VCaP (cell line): ENCODE results near the gene ABI3BP.
"Not testable (repeated sequence)": the region's sequence is repeated elsewhere in the genome, so short reads cannot be mapped to it uniquely, and the experiment has no call there.

Experiments used
- H3K27ac ChIP-seq: fragments of 450-650 bp; 2 replicates; pipeline ENCODE4 v1.5.1; 2017
- TF ChIP-seq, protein P1 (sequence below): fragments of 450-650 bp; conservative IDR thresholded peaks from 2 replicates; pipeline ENCODE4 v1.5.1; 2017; ENCODE audit warnings: mild to moderate bottlenecking, moderate library complexity

The ABI3BP gene

GRCh38 chr3:100963041-100963440, 30.2 kb downstream of the ABI3BP start:
- TF ChIP-seq, protein P1, sequence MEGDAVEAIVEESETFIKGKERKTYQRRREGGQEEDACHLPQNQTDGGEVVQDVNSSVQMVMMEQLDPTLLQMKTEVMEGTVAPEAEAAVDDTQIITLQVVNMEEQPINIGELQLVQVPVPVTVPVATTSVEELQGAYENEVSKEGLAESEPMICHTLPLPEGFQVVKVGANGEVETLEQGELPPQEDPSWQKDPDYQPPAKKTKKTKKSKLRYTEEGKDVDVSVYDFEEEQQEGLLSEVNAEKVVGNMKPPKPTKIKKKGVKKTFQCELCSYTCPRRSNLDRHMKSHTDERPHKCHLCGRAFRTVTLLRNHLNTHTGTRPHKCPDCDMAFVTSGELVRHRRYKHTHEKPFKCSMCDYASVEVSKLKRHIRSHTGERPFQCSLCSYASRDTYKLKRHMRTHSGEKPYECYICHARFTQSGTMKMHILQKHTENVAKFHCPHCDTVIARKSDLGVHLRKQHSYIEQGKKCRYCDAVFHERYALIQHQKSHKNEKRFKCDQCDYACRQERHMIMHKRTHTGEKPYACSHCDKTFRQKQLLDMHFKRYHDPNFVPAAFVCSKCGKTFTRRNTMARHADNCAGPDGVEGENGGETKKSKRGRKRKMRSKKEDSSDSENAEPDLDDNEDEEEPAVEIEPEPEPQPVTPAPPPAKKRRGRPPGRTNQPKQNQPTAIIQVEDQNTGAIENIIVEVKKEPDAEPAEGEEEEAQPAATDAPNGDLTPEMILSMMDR: no peak
- no peak overlapping the region for H3K27ac ChIP-seq

DNA sequence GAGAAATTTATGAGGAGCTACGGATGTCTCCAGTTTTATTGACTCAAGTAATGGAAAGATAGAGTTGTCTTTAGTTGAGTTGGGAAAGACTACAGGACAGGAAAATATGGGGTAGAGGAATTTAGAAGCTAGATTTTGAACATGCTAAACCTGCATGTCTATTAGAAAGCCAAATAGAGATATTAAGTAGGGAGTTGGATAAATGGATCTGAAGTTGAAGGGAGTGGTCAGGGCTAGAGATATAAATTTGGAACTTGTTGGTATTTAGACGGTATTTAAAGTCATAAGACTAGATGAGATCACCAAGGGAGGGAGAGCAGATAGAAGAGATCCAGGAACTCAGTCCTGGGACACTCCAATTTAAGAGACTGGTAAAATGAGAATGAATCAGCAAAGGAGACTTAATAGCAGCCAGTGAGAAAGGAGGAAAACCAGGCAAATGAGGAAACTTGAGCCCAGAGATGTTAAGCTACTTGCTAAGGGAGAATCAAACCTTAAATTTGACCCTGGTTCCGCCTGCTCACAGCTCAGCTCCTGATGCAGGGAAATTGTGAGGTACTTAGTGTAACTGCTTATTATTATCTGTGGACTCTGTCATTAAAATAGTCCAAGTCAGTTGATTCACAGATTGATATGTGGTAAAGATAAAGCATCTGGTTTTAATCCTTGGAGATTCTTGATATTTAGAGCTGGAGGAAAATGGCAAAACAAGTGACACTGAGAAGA, 35.8 kb downstream of the ABI3BP start:
- H3K27ac ChIP-seq: no peak overlapping the region
- TF ChIP-seq, protein P1: no peak

DNA sequence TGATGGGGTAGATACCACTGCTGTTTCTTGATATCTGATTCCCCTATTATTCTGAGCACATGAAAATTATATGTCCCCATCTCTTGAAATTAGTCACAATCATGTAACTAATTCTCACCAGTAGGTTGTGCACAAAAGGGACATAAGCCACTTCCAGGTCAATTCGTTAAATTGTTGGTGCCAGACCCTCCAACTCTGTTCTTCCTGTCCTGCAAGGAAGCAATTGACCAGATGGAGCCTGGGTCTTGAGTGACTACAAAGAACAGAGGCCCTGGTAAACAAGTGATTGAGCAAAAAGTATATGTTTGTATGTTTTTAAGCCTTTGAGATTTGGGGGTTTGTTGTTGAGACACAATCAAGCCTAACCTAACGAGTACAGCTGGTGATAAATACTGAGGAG, 36.9 kb downstream of the ABI3BP start:
- TF ChIP-seq, protein P1: no peak
- H3K27ac ChIP-seq: no peak overlapping the region

DNA sequence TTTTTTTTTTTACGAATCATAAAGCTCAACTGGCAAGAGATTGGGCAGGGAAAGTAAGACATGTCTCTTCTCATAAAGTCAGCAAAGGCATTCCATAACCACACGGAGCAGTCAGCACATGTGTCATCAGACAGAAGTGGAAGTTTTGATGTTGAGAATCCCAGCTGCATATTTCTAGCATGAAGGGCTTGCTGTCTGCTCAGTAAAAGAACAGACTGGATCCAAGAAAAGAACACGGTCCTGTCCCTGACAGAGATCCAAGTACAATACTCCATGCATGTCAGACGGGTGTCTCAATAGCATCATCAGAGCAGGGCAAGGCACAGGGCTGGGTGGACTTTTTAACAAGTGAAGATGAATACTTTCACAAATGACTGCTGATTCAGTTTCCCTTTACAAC, 38.2 kb downstream of the ABI3BP start:
- TF ChIP-seq, protein P1: no peak
- no peak overlapping the region for H3K27ac ChIP-seq

DNA sequence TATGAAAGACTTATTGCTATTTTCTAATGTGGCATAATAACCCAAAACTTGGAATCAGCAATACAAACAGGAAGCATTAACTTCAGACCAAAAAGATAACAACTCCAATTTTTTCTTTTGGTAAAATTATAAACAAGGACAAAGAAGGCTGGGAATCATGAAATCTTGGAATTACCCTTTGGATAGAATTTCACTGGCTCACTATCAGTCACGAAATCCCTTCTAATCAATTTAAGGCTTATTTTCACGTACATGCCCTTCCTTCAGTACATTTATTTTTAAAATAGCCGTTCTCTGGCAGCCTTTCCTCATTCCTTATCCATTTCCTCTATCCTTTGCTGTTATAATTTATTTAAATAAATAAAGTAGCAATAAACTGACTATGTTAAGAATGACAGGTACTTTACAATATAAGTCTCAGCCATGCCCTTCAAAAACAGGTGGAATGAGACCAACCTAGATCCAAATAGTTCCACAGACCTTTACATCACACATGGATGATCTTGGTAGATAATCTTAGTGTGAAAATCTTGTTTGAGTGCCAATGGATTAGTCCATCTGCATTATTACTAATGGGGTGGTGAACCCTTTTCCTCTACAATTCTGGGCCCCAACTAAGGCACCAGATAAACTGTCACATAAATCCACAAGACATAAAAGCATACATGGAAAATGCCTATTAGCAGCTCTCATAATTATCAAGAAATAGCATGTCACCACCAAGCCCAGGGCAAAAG, 38.9 kb downstream of the ABI3BP start:
- TF ChIP-seq, protein P1: no peak

GRCh38 chr3:100953103-100953502, 40.1 kb downstream of the ABI3BP start:
- H3K27ac ChIP-seq: no peak overlapping the region
- TF ChIP-seq, protein P1: no peak

More for the DNA sequence above, 38.9 kb downstream of the ABI3BP start:
- no peak overlapping the region for H3K27ac ChIP-seq

- TF ChIP-seq, protein P1: no peak
- H3K27ac ChIP-seq: no peak overlapping the region
These were observed 46.1 kb downstream of the ABI3BP start for GRCh38 chr3:100947119-100947518.

- H3K27ac ChIP-seq: not testable (repeated sequence)
These were observed 47.1 kb downstream of the ABI3BP start for GRCh38 chr3:100946096-100946495.
